Right lung (tissue), 5 donors: ENCODE data around the gene ABCB6. TPM values are rescaled to one million over a fixed set of nuclear protein-coding genes. Genes with fewer than 3 reads are reported as not detected.

ENCODE experiments used
- DNase-seq, 2 donors: peaks; one replicate each; pipeline ENCODE4 v3.0.0-alpha.2; 2013
- polyA plus RNA-seq, 5 donors: library from polyadenylated mRNA; unstranded; fragments of 120-200 nt; gene quantifications; one replicate each; pipeline versions ENCODE4 v1.2.1 to v1.2.3, GENCODE V29; 2013; ENCODE audit warnings: inconsistent platforms in 1 of 5, low replicate concordance in 1 of 5; ENCODE audit not compliant: insufficient read length in 5 of 5, insufficient read depth in 1 of 5

ABCB6 gene
- polyA plus RNA-seq, 5 donors, result 25.4 to 41.5 (median 30.1) TPM

DNA sequence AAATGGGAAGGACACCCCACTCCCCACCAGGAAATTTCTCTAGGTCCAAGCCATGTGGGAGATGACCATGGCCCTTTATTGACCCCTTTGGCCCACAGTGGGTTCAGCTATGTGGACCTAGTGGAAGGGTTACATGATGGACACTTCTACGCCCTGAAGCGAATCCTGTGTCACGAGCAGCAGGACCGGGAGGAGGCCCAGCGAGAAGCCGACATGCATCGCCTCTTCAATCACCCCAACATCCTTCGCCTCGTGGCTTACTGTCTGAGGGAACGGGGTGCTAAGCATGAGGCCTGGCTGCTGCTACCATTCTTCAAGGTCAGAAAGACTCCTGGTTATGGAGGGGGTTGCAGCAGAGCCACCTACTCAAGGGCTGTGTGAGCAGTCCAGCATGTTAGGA lies 27.8 kb upstream of the ABCB6 start:
- DNase-seq, result no peak

DNA sequence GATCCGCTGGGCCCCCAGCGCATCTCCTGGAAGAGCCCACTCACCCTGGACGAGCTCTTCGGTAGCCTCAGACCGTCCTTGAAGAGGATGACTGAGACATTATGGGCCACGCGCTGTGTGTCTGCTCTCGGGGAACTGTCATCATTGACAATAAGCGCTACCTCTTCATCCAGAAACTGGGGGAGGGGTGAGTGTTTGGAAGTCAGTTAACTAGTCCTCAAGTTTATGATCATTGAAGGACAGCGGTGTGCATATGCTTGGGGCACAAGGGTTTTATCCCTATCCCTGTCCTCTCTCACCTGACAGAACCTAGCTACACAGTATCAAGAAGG lies 27.1 kb upstream of the ABCB6 start:
- no peak for DNase-seq

DNA sequence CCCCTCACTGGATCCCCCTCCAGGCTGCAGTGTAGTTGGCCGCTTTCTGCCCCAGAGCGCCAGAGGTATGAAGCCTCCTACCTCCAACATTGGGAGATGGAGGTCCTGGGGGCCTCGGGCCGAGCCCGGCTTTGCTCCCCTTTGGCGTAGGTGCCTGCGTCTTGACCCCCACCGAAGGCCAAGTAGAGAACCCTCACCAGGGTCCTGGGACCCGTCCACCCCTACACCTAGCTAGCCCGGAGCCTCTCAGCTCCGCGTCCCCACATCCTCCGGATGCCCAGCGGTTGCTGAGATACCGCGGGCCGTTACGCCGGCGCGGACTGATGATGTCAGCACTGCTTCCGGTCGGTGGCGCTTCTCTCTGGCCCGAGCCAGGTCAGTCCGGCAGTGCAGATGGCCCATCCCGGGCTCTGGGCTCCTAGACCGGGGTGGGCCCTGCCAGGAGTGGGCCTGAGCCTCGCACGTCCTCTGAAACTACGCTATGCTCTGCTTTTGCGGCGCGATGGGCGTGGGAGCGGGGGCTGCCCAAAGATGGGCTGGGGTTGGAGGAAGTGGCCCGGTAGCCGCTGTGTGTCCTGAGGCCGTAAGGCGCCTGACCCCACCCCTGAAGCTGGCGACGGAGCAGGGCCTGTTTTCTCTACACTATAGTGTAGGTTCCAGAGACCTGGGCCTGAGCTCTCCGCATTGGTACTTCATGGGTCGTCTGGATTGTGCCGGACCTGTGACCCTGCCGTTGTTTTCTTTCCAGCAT lies 26.6 kb upstream of the ABCB6 start, which contains the start of the genes GLB1L and STK16:
GLB1L (minus strand) TSS at position 297 of the 751 bp plus-strand sequence. CDS start 1,871 bp downstream, outside the sequence.
STK16 (plus strand) TSS at position 332 of the 751 bp plus-strand sequence. CDS start 521 bp downstream, outside the sequence.
- peak; percentile 95 for DNase-seq

DNA sequence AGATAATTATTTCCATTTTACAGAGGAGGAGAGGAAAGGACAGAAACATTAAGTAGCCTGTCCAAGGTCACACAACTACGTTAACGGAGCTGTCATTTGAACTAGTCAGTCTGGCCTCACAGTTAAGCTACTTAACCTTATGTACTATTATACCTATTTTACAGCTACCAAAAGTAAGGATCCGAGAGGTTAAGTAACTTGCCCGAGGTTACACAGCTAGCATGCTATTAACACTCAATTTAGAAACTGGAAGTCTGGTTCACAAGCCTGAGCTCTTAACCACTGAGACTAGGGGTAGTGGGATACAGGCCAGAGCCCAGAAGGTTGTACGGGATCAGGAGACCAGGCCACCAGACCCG lies 26.0 kb upstream of the ABCB6 start:
- no peak for DNase-seq

DNA sequence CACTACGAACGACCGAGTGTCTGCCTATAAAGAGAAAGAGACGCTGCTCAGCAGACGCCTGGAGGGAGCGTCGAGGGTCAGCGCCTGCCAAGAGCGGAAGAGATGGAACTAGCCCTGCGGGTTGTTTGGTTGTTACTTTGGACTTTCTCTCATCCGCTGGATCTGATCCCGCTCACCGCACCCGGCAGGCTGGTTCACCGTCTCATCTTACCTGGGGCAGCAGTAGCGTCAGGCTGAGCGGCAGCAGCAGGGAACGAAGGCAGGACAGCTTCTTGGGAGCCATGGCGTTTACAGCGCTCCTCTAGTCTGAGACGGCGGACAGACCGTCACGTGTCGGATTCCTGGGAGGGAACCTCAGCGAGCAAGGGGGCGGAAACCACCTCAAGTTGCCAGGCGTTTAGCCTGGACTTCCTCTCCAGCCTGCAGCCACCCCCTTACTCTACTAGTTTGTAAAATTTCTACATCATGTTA lies 24.6 kb upstream of the ABCB6 start:
- DNase-seq, result peak in 1 of 2 donors; percentile 17

DNA sequence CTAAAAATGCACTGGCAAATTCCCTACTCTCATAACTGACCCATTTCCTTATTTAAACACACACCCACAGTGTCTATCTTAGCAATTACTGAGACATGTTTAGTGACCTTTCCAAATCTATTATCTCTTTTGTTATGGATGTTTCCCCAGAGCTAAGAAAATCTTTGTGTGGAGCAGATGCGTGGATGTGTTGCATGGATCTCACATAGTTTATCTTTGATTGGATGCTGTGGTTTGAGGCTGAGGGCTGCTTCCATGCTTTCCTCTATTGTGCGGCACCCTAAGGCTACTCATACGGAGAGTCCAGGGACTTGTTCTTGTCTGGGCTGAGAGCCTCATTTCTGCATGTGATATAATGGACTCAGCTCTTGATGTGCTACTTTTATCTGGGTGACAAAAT lies 15.6 kb upstream of the ABCB6 start:
- DNase-seq, result no peak

DNA sequence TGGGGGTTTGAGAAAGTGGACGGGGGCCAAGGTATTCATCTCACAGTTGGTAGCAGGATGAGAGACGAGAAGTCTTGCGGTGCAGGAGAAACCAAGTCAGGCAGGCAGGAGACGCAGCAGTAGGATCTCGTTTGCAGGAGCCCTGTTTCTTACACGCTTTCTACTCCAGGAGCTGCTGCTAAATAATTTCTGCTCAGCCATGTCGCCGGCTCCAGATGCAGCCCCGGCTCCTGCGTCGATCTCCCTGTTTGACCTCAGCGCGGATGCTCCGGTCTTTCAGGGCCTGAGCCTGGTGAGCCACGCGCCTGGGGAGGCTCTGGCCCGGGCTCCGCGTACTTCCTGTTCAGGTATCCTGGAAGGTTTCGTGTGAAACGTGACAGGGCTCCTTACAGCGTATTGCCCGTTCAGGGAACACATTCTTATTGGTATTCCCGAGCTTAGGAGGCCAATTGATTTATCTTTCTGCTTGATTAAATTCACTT lies 11.3 kb upstream of the ABCB6 start:
- DNase-seq, result no peak

DNA sequence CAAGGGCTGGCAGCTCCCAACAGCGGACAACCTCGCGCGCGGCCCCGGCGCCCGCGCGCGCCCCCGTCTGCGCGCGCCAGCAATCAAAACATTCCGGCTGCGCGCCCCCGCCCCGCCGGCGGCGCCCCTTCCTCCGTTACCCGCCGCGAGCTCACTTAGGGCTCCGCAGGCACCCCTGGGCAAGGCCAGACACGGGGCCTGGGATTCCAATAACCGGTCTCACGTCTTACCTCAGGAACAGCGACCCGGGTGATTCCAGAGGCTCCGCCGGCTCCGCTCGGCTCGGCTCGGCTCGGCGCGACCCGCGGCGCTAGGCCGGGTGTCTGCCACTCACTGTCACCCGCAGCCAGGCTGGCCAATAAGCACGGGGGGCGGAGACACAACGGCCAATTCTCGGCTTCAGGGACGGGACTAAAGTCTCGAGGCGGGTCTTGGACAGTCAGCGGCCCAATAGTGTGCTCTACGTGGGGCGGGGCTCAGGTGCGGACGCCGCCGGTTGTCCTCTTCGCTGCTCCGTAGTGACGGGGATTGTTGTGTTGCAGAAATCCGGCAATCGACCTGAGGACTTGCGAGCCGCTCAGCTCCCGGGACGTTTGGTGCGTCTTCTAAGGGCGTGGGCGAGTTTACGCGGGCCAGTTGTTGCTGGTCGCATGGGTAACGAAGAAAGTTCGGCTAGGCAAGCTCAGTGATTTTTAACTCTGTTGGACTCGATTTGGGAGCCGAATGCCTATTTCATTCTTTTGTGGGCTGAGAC lies 10.7 kb upstream of the ABCB6 start, which contains the start of the genes ANKZF1 and ATG9A:
ANKZF1 (plus strand) TSS at position 502 of the 754 bp plus-strand sequence. CDS start 452 bp downstream, outside the sequence.
ATG9A (minus strand) TSS at position 332 of the 754 bp plus-strand sequence. CDS start 1,612 bp downstream, outside the sequence.
- peak; percentile 96 to 97 for DNase-seq

DNA sequence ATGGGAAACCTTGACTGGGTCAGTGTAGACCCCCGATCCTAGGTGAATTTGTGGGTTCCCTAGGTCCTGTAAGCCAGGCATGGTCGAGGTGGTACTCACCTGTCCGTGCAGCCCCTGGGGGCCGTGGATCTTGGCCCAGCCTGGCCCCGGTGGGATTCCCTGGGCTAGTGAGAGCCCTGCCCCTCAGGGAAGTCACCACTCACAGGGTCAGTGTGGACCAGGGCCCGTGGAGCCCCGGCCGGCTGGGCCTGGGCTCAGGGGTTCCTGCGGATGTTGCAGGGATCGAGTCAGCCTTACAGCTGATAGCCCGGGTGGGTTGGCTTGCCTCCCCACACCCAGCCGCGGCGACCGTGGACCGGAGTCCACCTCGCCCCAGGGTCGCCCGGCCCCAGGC lies 10.2 kb upstream of the ABCB6 start:
- DNase-seq, result no peak

DNA sequence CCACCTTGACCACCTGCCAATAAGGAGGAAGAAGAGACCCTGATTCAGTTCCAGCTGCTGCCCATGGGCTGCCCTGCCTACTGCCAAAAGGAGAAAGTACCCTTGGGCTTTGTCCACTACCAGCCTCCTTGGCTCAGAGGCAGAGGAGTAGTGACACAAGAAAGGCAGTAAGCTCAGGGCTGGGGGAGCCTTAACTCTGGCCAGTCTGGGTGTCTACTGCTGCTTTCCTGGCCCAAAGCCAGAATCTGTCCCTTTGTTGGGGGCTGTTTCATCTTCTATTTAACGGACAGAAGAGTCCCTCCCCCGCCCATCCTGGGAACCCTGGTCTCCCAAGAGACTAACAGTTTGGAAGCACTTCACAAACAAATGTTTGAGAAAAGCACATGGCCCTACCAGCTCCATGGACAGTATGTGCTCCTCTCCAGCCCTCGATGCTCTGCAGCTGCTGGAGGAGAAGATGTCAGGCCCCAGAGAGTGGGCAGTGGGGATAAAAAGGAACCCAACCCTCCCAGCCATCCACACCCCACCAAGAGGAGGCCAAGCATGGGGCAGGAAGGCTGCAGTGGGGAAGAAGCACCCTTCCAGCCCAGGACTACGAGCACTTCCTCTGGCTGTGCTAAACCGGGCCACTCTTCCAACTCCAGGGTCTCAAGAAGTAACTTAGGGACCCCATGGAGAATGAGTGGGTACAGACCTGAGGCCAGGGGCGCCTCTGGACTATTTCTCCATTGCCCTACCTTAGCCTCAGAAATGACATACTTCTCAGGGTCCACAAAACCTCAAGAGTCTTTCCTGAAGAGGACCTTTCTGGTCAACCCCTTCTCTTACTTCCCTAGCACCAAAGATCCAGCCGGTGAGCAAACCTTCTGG lies 9.5 kb upstream of the ABCB6 start:
- DNase-seq, result no peak

DNA sequence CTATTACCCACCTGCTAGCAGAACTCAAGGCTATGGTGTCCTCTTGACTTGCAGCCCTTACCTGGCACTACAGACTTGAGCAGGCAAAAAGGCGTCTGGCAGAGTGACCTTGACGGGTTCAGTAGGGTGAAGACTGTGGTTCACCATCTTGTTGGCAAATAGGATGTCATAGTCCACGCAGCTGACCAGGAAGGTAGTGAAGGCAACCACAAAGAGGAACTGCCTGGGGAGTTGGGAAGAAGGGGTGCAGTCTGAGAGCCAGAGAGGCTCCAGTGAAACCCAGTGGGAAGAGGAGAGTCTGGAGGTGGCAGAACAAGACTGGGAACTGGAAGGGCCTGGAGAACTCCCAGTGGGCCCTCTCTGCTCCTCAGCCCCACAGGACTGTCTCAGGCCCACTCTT lies 6.6 kb upstream of the ABCB6 start:
- DNase-seq, result no peak

DNA sequence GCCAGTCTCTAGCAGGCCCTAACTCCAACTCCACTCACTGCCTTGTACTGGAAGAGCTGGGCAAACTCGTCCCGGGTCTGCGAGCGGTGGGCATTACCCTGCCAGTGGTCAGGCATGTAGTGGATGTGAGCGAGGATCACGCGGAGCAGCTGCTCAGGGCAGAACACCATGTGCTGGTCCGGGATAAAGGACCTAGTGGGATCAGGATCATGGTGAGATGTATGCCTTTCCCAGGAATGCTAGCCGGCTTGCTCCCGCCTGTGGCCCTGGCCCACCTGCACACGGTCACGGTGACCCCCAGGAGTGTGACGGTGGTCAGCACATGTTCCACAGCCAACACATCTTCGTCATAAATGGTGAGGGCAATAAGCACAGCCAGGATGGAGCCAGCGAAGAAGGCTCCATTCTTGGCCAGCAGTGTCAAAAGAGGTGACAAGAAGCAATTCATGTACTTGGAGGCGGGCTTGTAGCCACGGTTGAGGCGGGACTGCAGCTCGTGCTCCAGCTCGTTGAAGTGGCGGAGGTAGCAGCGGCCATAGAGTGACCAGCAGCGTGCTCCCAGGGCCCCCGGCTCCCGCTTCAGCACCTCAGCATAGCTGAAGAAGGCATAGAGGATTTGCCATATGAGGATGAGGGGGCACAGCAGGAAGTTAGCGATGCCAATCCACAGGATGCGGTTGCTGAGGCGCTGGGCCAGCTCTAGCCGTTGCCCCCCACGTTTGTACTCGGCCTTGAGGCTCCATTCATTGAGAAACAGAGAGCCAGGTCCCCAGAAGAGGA lies 5.3 kb upstream of the ABCB6 start:
- DNase-seq, result no peak

DNA sequence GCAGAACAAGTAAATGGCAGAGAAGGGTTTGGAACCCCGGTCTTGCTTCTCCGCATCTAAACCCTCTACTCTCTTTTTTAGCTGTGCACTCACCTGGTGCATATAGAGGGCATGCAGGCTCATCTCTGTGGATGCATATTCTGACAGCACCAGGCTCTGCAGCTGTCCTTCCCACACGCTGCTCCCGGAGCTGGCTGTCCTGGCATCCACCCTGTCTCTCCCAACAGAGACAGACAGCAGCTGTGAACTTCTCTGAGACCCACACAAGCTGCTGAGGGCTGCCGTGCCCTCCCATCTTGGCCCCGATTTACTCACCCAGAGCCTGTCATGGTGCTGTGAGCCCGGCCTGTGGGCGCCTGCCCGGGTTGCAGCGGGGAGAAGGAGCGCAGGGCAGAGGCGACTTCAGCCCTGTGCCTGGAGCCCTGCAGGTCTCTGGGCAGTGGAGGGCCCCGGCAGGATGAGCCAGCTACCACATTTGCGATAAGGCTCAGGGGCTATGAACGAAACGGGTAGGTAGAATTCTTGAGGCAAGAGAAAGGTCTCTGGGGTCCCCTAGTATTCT lies 3.3 kb upstream of the ABCB6 start:
- DNase-seq, result no peak

DNA sequence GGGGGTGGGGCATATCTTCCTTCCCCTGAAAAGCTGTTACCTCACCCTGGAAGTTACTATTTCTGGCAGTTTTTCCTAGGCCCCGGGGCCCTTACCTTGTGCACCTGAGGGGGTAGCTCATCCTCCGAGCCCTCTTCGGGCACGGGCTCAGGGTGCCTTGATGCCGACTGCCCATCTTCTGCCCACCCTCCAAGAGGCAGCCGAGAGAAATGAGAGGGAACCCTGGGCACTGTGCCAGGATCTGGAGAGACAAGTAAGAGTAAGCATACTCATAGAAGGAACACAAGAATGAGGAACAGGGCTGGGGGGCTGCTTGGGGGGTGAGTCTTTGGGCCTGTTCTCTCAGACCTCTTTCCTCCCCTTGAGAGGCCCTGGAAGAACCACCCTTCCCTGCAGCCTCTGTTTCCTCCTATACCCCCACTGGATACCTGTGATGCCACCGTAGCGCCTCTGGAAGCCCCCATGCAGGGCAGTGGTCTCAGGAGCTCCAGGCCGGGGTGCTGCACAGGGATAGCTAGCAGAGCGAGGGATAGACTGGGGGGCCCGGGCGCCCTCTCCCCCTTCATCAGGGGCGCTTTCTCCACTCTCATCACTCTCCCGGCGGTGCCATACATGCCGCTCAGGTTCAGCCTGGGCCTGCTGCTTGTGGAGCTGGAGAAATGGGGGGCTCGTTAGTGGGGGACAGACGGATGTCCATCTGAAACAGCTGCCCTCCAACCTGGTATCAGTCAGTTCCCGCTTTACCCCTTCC lies 2.1 kb upstream of the ABCB6 start:
- no peak for DNase-seq

DNA sequence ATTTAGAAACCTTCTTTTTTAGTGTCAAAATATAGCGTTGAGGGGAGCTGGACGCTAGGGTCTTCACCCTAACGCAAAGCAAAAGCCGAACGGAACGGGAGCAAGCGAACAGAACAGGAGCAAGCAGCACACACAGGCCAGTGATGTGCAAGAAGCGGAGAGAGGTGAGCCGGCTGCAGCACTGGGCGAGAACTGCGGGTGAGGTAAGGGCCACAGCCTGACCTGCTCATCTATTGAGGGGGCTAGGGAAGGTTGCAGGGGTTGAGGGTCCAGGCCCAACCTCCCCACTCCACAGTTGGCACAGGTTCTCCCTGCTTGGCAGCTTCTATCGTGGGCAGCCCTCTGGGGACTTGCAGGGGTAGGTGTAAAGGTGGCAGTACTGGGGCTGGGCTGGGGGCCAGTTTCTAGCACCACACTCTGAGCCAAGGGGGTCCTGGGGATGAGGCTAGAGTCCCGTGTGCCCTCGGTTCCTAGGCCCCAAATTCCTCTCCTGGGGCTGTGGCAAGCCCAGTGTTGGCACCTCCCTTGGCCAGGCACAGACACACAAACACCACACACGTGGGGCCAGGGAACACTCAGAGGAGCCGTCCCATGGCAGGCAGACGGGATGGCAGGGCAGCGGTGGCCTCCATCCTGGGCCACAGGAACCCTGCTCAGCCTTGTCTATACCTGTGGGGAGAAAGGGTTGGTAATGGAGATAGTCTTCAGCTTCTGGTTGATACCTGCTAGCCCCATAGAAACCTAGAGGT lies 1.2 kb upstream of the ABCB6 start:
- DNase-seq, result no peak

DNA sequence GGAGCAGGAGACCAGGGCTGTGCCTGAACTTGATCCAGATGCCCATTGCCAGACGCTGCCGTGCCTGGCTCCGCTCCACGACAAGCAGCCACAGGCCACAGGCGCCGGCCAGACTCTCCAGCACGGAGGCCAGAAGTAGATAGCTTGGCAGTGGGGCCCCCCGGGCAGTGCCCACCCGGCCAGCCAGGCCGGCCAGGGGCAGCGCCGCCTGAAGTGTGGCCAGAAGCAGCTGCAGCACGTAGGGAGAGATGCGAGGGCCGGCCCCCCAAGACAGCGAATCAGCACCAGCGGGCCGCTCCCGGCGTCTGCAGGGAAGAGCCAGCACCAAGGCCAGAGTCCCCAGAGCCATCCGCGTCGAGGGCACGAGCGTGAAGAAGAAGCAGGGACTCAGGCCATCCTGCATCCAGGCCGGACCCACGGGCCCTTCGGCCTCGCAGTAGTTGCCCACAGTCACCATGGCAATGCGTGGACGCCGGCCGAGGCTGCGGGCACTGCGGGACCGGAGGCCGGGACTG lies 484 bp downstream of the ABCB6 start:
- no peak for DNase-seq

DNA sequence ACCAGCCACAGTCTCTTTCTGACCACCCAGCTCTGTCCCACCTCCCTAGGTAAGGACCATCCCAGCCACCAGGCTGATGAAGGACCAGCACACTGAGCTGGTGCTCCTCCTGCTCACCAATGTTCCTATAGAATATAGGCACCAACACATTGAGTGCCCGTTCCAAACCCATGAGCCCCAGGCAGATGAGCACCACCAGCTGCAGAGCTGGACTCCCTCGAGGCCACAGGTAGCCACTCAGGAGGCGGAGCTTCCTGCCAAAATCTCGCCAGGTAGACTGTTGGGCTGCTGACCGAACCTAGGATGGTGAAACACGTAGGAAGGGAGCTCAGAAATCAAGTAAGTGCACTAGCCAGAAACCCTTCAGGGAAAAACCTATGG lies 2.2 kb downstream of the ABCB6 start:
- DNase-seq, result no peak

DNA sequence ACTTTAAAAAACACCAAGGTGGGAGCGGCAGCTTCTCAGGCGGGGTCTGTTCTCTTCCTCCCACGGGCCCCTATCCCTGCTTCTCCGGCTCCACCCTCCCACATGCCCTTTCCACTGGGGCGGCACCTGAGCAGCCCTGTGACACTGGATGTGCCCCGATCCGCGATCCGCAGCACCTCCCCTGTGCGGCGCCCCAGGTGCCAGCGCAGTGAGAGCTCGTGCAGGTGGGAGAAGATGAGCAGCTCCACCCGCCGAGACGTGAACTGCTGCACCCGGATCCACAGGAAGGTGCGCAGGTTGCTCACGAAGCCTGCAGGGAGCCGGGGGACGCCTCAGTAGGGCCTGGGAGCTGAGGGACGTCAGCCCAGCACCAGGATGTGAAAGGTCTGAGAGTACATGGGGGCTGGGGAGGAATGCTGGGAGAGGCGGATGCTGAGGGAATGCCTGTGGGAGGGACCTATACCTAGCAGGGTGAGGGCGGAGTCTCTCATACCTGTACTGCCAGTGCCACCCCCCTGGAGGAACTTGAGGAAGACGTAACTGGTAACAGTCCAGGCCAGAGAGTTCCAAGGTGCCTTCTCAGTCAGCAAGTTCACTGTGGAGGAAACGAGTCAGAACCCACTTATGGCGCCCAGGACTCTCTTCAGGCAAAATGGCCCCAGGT lies 2.8 kb downstream of the ABCB6 start:
- DNase-seq, result no peak
